Measurements from ENCODE around the gene TLR1. TPM values are rescaled to one million over a fixed set of nuclear protein-coding genes. Genes with fewer than 3 reads are reported as not detected.

The TLR1 gene, protein sequence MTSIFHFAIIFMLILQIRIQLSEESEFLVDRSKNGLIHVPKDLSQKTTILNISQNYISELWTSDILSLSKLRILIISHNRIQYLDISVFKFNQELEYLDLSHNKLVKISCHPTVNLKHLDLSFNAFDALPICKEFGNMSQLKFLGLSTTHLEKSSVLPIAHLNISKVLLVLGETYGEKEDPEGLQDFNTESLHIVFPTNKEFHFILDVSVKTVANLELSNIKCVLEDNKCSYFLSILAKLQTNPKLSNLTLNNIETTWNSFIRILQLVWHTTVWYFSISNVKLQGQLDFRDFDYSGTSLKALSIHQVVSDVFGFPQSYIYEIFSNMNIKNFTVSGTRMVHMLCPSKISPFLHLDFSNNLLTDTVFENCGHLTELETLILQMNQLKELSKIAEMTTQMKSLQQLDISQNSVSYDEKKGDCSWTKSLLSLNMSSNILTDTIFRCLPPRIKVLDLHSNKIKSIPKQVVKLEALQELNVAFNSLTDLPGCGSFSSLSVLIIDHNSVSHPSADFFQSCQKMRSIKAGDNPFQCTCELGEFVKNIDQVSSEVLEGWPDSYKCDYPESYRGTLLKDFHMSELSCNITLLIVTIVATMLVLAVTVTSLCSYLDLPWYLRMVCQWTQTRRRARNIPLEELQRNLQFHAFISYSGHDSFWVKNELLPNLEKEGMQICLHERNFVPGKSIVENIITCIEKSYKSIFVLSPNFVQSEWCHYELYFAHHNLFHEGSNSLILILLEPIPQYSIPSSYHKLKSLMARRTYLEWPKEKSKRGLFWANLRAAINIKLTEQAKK
- total RNA-seq: 10 to 100 TPM; 13.1 to 39.7 (median 18.7) TPM

DNA sequence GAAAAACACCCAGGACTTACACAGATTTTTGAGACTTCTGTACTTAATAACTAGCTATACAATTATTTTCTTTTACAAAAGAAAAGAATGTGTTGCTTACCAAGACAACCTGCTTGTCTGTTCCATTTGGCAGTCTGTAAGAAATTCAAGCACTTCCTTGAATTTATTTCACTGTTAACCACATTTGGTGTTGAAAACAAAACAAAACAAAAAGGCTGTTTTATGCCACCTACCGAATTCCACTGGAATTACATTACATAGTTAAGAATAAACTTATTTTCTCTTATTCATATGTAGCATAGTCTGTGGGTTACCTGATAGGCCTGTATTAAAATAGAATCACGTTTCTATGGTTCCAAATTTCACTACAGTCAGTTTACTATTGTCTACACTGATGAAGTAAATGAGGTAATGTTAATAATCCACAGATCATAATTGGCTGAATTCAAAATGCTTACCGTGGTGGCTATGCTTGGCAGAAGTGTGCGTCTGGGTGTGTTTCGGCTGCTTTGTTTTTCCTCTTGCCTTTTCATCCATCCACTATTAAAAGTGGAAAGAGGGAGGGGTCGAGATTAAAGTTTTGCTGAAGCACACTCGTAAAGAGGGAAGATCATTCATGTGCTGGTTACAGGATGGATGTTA is at the start of gene TLR1:
TSS of gene TLR1 (minus strand) at position 138 of the 642 bp plus-strand sequence. CDS start 5,960 bp downstream, outside the sequence.
- Histone ChIP-seq H3K27ac (peak within 1 kb of the TSS; percentile 77 to 81), H3K9me3 (peaks cover 0 to 12% of the 10 kb centered on the region in 2 donors), H3K4me1 (peaks cover 0 to 3% of the 10 kb centered on the region in 2 donors), H3K27me3 (no peaks in the 10 kb centered on the region), H3K4me3 (peak within 1 kb of the TSS; percentile 33 to 57 (median 37)), H3K36me3 (no peaks in the 10 kb centered on the region)
- TF ChIP-seq, protein P1, sequence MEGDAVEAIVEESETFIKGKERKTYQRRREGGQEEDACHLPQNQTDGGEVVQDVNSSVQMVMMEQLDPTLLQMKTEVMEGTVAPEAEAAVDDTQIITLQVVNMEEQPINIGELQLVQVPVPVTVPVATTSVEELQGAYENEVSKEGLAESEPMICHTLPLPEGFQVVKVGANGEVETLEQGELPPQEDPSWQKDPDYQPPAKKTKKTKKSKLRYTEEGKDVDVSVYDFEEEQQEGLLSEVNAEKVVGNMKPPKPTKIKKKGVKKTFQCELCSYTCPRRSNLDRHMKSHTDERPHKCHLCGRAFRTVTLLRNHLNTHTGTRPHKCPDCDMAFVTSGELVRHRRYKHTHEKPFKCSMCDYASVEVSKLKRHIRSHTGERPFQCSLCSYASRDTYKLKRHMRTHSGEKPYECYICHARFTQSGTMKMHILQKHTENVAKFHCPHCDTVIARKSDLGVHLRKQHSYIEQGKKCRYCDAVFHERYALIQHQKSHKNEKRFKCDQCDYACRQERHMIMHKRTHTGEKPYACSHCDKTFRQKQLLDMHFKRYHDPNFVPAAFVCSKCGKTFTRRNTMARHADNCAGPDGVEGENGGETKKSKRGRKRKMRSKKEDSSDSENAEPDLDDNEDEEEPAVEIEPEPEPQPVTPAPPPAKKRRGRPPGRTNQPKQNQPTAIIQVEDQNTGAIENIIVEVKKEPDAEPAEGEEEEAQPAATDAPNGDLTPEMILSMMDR (IDR thresholded peaks at IDR 0.05): peak; percentile 45 to 60 (median 53)
- no peak for TF ChIP-seq POLR2AphosphoS5 (IDR thresholded peaks at IDR 0.05)
- intact Hi-C loops (cut with DNase I; ENCODE audit: low total_unique reads): no loop called here
- no peak for DNase-seq (ENCODE audit: low spot score in 2 of 2)

DNA sequence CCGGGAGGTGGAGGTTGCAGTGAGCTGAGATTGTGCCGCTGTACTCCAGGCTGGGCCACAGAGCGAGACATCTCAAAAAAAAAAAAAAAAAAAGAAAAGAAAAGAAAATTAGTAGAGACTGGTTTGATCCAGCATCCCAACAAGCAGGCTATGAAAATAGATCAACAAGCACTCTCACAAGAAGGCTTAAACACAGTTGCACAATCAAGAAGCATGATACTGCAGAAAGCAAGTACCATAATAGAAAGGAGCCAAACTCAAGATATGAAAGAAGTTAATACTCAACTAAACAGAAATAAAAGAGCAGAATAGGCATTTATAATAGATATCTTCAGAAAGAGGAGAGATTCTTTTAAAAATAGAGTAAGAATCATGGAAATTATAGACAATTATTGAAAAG is 41.4 kb upstream of the TLR1 start:
- Histone ChIP-seq H3K9me3 (no peaks in the 10 kb centered on the region), H3K27me3 (no peaks in the 10 kb centered on the region), H3K36me3 (no peaks in the 10 kb centered on the region), H3K4me3 (no peak overlapping the region), H3K27ac (no peak overlapping the region), H3K4me1 (no peaks in the 10 kb centered on the region)
- DNase-seq (ENCODE audit: low spot score in 2 of 2): no peak
- TF ChIP-seq POLR2AphosphoS5 (IDR thresholded peaks at IDR 0.05) (no peak), POLR2A (IDR thresholded peaks at IDR 0.05) (no peak)
- TF ChIP-seq, protein P1 (IDR thresholded peaks at IDR 0.05): no peak
- intact Hi-C loops (cut with DNase I; ENCODE audit: low total_unique reads): no loop called here

DNA sequence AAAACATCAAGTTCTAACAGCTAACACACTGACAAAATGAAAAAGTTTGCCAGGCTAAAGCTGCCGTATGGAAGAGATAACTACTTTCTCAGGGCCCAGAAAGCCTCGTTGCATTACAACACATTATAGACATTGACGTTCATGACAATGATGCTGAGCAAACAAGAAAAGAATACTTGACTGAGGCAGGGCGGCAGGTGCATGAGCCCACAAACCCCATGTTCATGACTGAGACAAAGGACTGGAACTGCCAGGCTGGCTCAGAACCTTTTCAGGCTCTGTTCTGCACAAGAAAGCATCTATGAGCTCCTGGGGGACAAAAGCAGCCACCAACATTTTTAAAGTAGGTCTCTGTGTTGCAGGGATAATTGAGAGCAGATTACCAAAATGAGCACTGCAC is 38.4 kb upstream of the TLR1 start:
- H3K27ac ChIP-seq: no peak overlapping the region
- no peaks in the 10 kb centered on the region for H3K4me1 ChIP-seq
- no peaks in the 10 kb centered on the region for H3K36me3 ChIP-seq
- no peak for DNase-seq (ENCODE audit: low spot score in 2 of 2)
- H3K4me3 ChIP-seq: no peak overlapping the region
- intact Hi-C loops (cut with DNase I; ENCODE audit: low total_unique reads): no loop called here
- TF ChIP-seq POLR2A (IDR thresholded peaks at IDR 0.05) (no peak), POLR2AphosphoS5 (IDR thresholded peaks at IDR 0.05) (no peak)
- TF ChIP-seq, protein P1 (IDR thresholded peaks at IDR 0.05): no peak
- H3K9me3 ChIP-seq: no peaks in the 10 kb centered on the region
- no peaks in the 10 kb centered on the region for H3K27me3 ChIP-seq

DNA sequence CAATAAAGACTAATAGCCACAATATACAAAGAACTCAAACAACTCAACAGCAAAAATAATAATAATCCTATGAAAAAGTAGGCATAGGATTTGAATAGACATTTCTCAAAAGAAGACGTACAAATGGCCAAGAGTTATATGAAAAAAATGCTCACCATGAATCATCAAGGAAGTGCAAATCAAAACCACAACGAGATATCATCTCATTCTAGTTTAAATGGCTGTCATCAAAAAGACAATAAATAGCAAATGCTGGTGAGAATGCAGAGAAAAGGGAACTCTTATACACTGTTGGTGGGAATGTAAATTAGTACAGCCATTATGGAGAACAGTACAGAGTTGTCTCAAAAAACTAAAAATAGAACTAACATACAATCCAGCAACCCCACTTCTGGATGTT is 33.3 kb upstream of the TLR1 start:
- DNase-seq (ENCODE audit: low spot score in 2 of 2): no peak
- TF ChIP-seq, protein P1 (IDR thresholded peaks at IDR 0.05): no peak
- TF ChIP-seq POLR2AphosphoS5 (IDR thresholded peaks at IDR 0.05): no peak
- Histone ChIP-seq H3K9me3 (peaks cover 0 to 10% of the 10 kb centered on the region in 2 donors), H3K27ac (no peak overlapping the region), H3K27me3 (no peaks in the 10 kb centered on the region), H3K4me1 (no peaks in the 10 kb centered on the region), H3K4me3 (no peak overlapping the region), H3K36me3 (no peaks in the 10 kb centered on the region)
- intact Hi-C loops (cut with DNase I; ENCODE audit: low total_unique reads): no loop called here

Measured in breast epithelium (tissue), 4 donors.